KOPT-K1 (cell line): ENCODE data around the gene PAK5.

Experiments used
- H3K27ac ChIP-seq: fragments of 200-600 bp; sonication (generic); 2 replicates; pipeline ENCODE4 v1.5.1; 2016; ENCODE audit warnings: antibody characterized with exemption, mild to moderate bottlenecking, low read depth, low read length; ENCODE audit not compliant: poor library complexity, severe bottlenecking
- H3K36me3 ChIP-seq: fragments of 200-600 bp; sonication (generic); 2 replicates; pipeline ENCODE4 v1.5.1; 2017; ENCODE audit warnings: antibody characterized with exemption, mild to moderate bottlenecking, low read length, moderate library complexity; ENCODE audit not compliant: insufficient read depth
- H3K9me3 ChIP-seq: fragments of 200-600 bp; sonication (generic); 2 replicates; pipeline ENCODE4 v1.5.1; 2017; ENCODE audit warnings: antibody characterized with exemption, low read length, mild to moderate bottlenecking; ENCODE audit not compliant: insufficient read depth, poor library complexity, severe bottlenecking

Gene PAK5

GRCh38 chr20:9743871-9744270, 95.0 kb downstream of the PAK5 start:
- no peaks in the 10 kb centered on the region for H3K36me3 ChIP-seq
- no peak overlapping the region for H3K27ac ChIP-seq
- no peaks in the 10 kb centered on the region for H3K9me3 ChIP-seq

GRCh38 chr20:9742821-9743220, 96.1 kb downstream of the PAK5 start:
- Histone ChIP-seq H3K27ac (no peak overlapping the region), H3K9me3 (no peaks in the 10 kb centered on the region), H3K36me3 (no peaks in the 10 kb centered on the region)

GRCh38 chr20:9741996-9742395, 96.9 kb downstream of the PAK5 start:
- H3K9me3 ChIP-seq = no peaks in the 10 kb centered on the region
- no peak overlapping the region for H3K27ac ChIP-seq
- no peaks in the 10 kb centered on the region for H3K36me3 ChIP-seq

- H3K36me3 ChIP-seq = no peaks in the 10 kb centered on the region
- no peak overlapping the region for H3K27ac ChIP-seq
- no peaks in the 10 kb centered on the region for H3K9me3 ChIP-seq
These were observed 98.4 kb downstream of the PAK5 start for GRCh38 chr20:9740486-9740885.

- Histone ChIP-seq H3K9me3 (no peaks in the 10 kb centered on the region), H3K27ac (no peak overlapping the region), H3K36me3 (no peaks in the 10 kb centered on the region)
These were observed 98.9 kb downstream of the PAK5 start for GRCh38 chr20:9739991-9740390.

GRCh38 chr20:9736373-9736772, 102.5 kb downstream of the PAK5 start:
- Histone ChIP-seq H3K9me3 (no peaks in the 10 kb centered on the region), H3K36me3 (no peaks in the 10 kb centered on the region), H3K27ac (no peak overlapping the region)

- no peaks in the 10 kb centered on the region for H3K36me3 ChIP-seq
- H3K9me3 ChIP-seq = no peaks in the 10 kb centered on the region
- no peak overlapping the region for H3K27ac ChIP-seq
These were observed 115.2 kb downstream of the PAK5 start for GRCh38 chr20:9723501-9724202.

GRCh38 chr20:9711872-9712271, 127.0 kb downstream of the PAK5 start:
- H3K36me3 ChIP-seq = no peaks in the 10 kb centered on the region
- H3K27ac ChIP-seq = no peak overlapping the region
- no peaks in the 10 kb centered on the region for H3K9me3 ChIP-seq

- Histone ChIP-seq H3K27ac (no peak overlapping the region), H3K9me3 (no peaks in the 10 kb centered on the region), H3K36me3 (no peaks in the 10 kb centered on the region)
These were observed 128.2 kb downstream of the PAK5 start for GRCh38 chr20:9710685-9711084.

GRCh38 chr20:9705722-9706476, 133.0 kb downstream of the PAK5 start:
- Histone ChIP-seq H3K27ac (no peak overlapping the region), H3K36me3 (no peaks in the 10 kb centered on the region), H3K9me3 (no peaks in the 10 kb centered on the region)

- Histone ChIP-seq H3K36me3 (no peaks in the 10 kb centered on the region), H3K9me3 (no peaks in the 10 kb centered on the region), H3K27ac (no peak overlapping the region)
These were observed 139.7 kb downstream of the PAK5 start for GRCh38 chr20:9699181-9699580.

- Histone ChIP-seq H3K36me3 (no peaks in the 10 kb centered on the region), H3K9me3 (no peaks in the 10 kb centered on the region), H3K27ac (no peak overlapping the region)
These were observed 149.8 kb downstream of the PAK5 start for GRCh38 chr20:9689041-9689440.

- Histone ChIP-seq H3K36me3 (no peaks in the 10 kb centered on the region), H3K27ac (no peak overlapping the region), H3K9me3 (no peaks in the 10 kb centered on the region)
These were observed 152.0 kb downstream of the PAK5 start for GRCh38 chr20:9686866-9687265.

GRCh38 chr20:9686455-9686854, 152.4 kb downstream of the PAK5 start:
- no peaks in the 10 kb centered on the region for H3K36me3 ChIP-seq
- H3K27ac ChIP-seq = no peak overlapping the region
- no peaks in the 10 kb centered on the region for H3K9me3 ChIP-seq

GRCh38 chr20:9686001-9686400, 152.9 kb downstream of the PAK5 start:
- no peak overlapping the region for H3K27ac ChIP-seq
- no peaks in the 10 kb centered on the region for H3K36me3 ChIP-seq
- H3K9me3 ChIP-seq = no peaks in the 10 kb centered on the region

- H3K9me3 ChIP-seq = no peaks in the 10 kb centered on the region
- H3K36me3 ChIP-seq = no peaks in the 10 kb centered on the region
- no peak overlapping the region for H3K27ac ChIP-seq
These were observed 153.9 kb downstream of the PAK5 start for GRCh38 chr20:9685011-9685410.
